Suprapubic skin (tissue), 3 donors: ENCODE measurements around the gene ST6GALNAC6.

ENCODE experiments used
- CTCF ChIP-seq, 2 donors: fragments of 200-600 bp in 1 of 2; fragments of 450-650 bp in 1 of 2; sonication (generic) in 1 of 2; IDR thresholded peaks; one replicate each; pipeline ENCODE4 v1.5.1; 2016 to 2019; ENCODE audit warnings: antibody characterized with exemption in 2 of 2, mild to moderate bottlenecking in 1 of 2, moderate library complexity in 1 of 2
- EP300 ChIP-seq: sonication (generic); formaldehyde crosslinking; IDR thresholded peaks from one replicate; pipeline ENCODE4 v1.6.1; 2017; ENCODE audit warnings: antibody characterized with exemption
- POLR2A ChIP-seq, 2 donors: fragments of 450-650 bp; IDR thresholded peaks; one replicate each; pipeline ENCODE4 v1.6.1; 2017; ENCODE audit warnings: antibody characterized with exemption in 2 of 2, mild to moderate bottlenecking in 2 of 2, moderate library complexity in 2 of 2

GRCh38 chr9:127866535-127866934 is 32.9 kb downstream of the ST6GALNAC6 start:
- TF ChIP-seq CTCF (IDR thresholded peaks at IDR 0.05), result no peak
- no peak for TF ChIP-seq EP300
- TF ChIP-seq POLR2A (IDR thresholded peaks at IDR 0.05), result no peak
